Measurements from ENCODE around the gene LYPLA2.

Gene LYPLA2

GRCh38 chr1:23790696-23791515 is at the start of gene LYPLA2:
Gene LYPLA2 (plus strand): TSS chr1:23791145. CDS start chr1:23792683, 1,538 bp downstream.
- DNase-seq, result peak; percentile 75

- no peak for DNase-seq
Measured at GRCh38 chr1:23741609-23742008, 49.3 kb upstream of the LYPLA2 start.

GRCh38 chr1:23742670-23743286 is 48.2 kb upstream of the LYPLA2 start:
- DNase-seq, result peak; percentile 17

- peak; percentile 58 for DNase-seq
Measured at GRCh38 chr1:23743287-23744152, 47.4 kb upstream of the LYPLA2 start, which contains the start of gene ELOA. Gene ELOA (plus strand): TSS chr1:23743471. CDS start chr1:23743504, 33 bp downstream.

- no peak for DNase-seq
Measured at GRCh38 chr1:23745515-23745914, 45.4 kb upstream of the LYPLA2 start.

GRCh38 chr1:23748016-23748415 is 42.9 kb upstream of the LYPLA2 start:
- no peak for DNase-seq

GRCh38 chr1:23751050-23751814 is 39.7 kb upstream of the LYPLA2 start:
- peak; percentile 7 for DNase-seq

GRCh38 chr1:23751815-23752200 is 39.1 kb upstream of the LYPLA2 start:
- DNase-seq, result no peak

GRCh38 chr1:23752909-23753308 is 38.0 kb upstream of the LYPLA2 start:
- DNase-seq, result no peak

- no peak for DNase-seq
Measured at GRCh38 chr1:23756676-23757075, 34.3 kb upstream of the LYPLA2 start.

- no peak for DNase-seq
Measured at GRCh38 chr1:23757812-23758211, 33.1 kb upstream of the LYPLA2 start.

GRCh38 chr1:23759277-23759676 is 31.7 kb upstream of the LYPLA2 start:
- no peak for DNase-seq

GRCh38 chr1:23763041-23763577 is 27.8 kb upstream of the LYPLA2 start:
- no peak for DNase-seq

- DNase-seq, result no peak
Measured at GRCh38 chr1:23768733-23769132, 22.2 kb upstream of the LYPLA2 start.

- peak; percentile 90 for DNase-seq
Measured at GRCh38 chr1:23772049-23772853, 18.7 kb upstream of the LYPLA2 start.

GRCh38 chr1:23772854-23773242 is 18.1 kb upstream of the LYPLA2 start:
- DNase-seq, result no peak

- DNase-seq, result no peak
Measured at GRCh38 chr1:23774174-23774880, 16.6 kb upstream of the LYPLA2 start.

GRCh38 chr1:23776217-23776616 is 14.7 kb upstream of the LYPLA2 start:
- DNase-seq, result no peak

- peak; percentile 63 for DNase-seq
Measured at GRCh38 chr1:23777979-23778814, 12.7 kb upstream of the LYPLA2 start, which contains the start of gene PITHD1. Gene PITHD1 (plus strand): TSS chr1:23778418. CDS start chr1:23778516, 98 bp downstream.

All from activated T-cell treated with anti-CD3 and anti-CD28 coated beads for 4 hours (primary cell).